Ectodermal cell (in vitro differentiated cells): Measurements from ENCODE around the gene GBGT1.

Experiments
- H3K27ac ChIP-seq: 2 replicates; pipeline ENCODE4 v1.7.0; 2013; ENCODE audit warnings: mild to moderate bottlenecking, low read depth, low read length; ENCODE audit not compliant: insufficient read depth, poor library complexity, severe bottlenecking
- H3K27me3 ChIP-seq: 2 replicates; pipeline ENCODE4 v1.7.0; 2013; ENCODE audit warnings: mild to moderate bottlenecking, low read length; ENCODE audit not compliant: insufficient read depth, control insufficient read depth, poor library complexity, severe bottlenecking
- H3K36me3 ChIP-seq: one replicate; pipeline ENCODE4 v1.7.0; 2013; ENCODE audit warnings: low read length; ENCODE audit not compliant: control insufficient read depth, insufficient read depth
- H3K4me1 ChIP-seq: one replicate; pipeline ENCODE4 v1.7.0; 2013; ENCODE audit warnings: low read length; ENCODE audit not compliant: control insufficient read depth, insufficient read depth
- H3K4me3 ChIP-seq: 2 replicates; pipeline ENCODE4 v1.7.0; 2013; ENCODE audit warnings: low read depth, low read length, control low read depth; ENCODE audit not compliant: insufficient read depth
- H3K9me3 ChIP-seq: 2 replicates; pipeline ENCODE4 v1.7.0; 2013; ENCODE audit warnings: mild to moderate bottlenecking, low read length, moderate library complexity; ENCODE audit not compliant: control insufficient read depth
- WGBS, 2 experiments: methylation state at CpG; one replicate each; pipeline ENCODE4 v1.1.7; 2013; ENCODE audit warnings: missing lambda C conversion rate in 2 of 2; 5-methylcytosine and 5-hydroxymethylcytosine counted together

The GBGT1 gene

DNA sequence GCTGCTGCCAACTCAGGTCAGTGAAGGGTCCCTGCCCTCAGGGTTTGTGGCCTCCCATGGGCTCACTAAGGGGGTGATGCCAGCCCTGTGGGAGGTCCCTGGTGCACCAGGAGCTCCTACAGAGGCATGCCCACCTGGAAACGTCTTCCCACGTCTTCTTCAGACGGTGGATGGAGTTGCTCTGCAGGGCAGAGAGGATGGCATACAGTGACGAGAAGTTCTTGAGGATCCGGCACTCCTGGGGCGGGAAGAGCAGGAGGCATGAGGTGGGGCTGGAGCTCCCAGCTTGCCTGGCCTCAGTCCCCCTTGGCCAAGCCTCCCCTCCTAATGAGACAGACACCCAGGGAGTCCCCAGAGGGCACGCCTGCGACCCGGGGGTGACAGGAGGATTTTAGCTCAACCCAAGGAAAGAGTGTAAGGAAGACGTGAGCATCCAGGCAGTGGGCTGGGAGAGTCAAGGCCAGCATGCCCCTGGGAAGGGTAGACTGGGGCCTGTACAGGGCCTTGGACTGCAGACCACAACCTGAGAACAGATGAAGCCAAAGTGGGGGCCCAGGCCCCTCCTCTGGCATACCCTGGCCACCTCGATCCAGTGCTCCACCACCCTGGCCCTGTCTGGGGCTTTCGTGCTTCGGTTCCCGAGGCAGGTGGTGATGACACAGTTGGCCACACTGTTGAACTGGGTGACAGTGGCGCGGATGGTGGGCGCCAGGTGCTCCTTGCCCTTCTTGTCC, 57.0 kb downstream of the GBGT1 start:
- 96% methylated on average over 17 of the region's 17 CpGs for WGBS, 2 experiments
- H3K4me3 ChIP-seq, result no peak overlapping the region
- peaks cover 48% of the 10 kb centered on the region for H3K36me3 ChIP-seq
- no peaks in the 10 kb centered on the region for H3K4me1 ChIP-seq
- no peaks in the 10 kb centered on the region for H3K27me3 ChIP-seq
- no peaks in the 10 kb centered on the region for H3K9me3 ChIP-seq
- H3K27ac ChIP-seq, result no peak overlapping the region

- peaks cover 58% of the 10 kb centered on the region for H3K36me3 ChIP-seq
- no peak overlapping the region for H3K4me3 ChIP-seq
- H3K9me3 ChIP-seq, result no peaks in the 10 kb centered on the region
- H3K27me3 ChIP-seq, result no peaks in the 10 kb centered on the region
- WGBS, 2 experiments, result 77 to 85% methylated on average over 7 of the region's 7 CpGs
- no peak overlapping the region for H3K27ac ChIP-seq
- no peaks in the 10 kb centered on the region for H3K4me1 ChIP-seq
Observed at GRCh38 chr9:133105461-133105770, 58.3 kb downstream of the GBGT1 start.

GRCh38 chr9:133104718-133105460, 58.8 kb downstream of the GBGT1 start:
- peaks cover 59% of the 10 kb centered on the region for H3K36me3 ChIP-seq
- H3K4me1 ChIP-seq, result no peaks in the 10 kb centered on the region
- no peak overlapping the region for H3K4me3 ChIP-seq
- no peaks in the 10 kb centered on the region for H3K27me3 ChIP-seq
- H3K27ac ChIP-seq, result no peak overlapping the region
- no peaks in the 10 kb centered on the region for H3K9me3 ChIP-seq
- 95% methylated on average over 15 of the region's 15 CpGs for WGBS, 2 experiments

GRCh38 chr9:133103987-133104505, 59.7 kb downstream of the GBGT1 start:
- Histone ChIP-seq H3K4me1 (no peaks in the 10 kb centered on the region), H3K9me3 (no peaks in the 10 kb centered on the region), H3K36me3 (peaks cover 62% of the 10 kb centered on the region), H3K27me3 (no peaks in the 10 kb centered on the region), H3K27ac (no peak overlapping the region), H3K4me3 (no peak overlapping the region)
- 91 to 96% methylated on average over 12 of the region's 12 CpGs for WGBS, 2 experiments

GRCh38 chr9:133103183-133103986, 60.3 kb downstream of the GBGT1 start:
- 71 to 74% methylated on average over 14 of the region's 14 CpGs for WGBS, 2 experiments
- Histone ChIP-seq H3K36me3 (peaks cover 62% of the 10 kb centered on the region), H3K4me3 (no peak overlapping the region), H3K27me3 (no peaks in the 10 kb centered on the region), H3K27ac (no peak overlapping the region), H3K4me1 (no peaks in the 10 kb centered on the region), H3K9me3 (no peaks in the 10 kb centered on the region)
